Fibroblast of villous mesenchyme (primary cell): ENCODE results near the gene SYT5. TPM values are rescaled to one million over a fixed set of nuclear protein-coding genes. Genes with fewer than 3 reads are reported as not detected.

Source experiments
- DNase-seq: peaks from one replicate; pipeline ENCODE4 v3.0.0-alpha.2; 2010; ENCODE audit warnings: low read depth
- H3K4me3 ChIP-seq: 2 replicates; pipeline ENCODE4 v1.5.1; 2011; ENCODE audit warnings: low read depth, mild to moderate bottlenecking, low read length
- total RNA-seq: library from RNA; depleted of rRNA; stranded (reverse); fragments of >200 nt; gene quantifications from 2 replicates; pipeline ENCODE4 v1.2.3, GENCODE V29; 2012
- TF ChIP-seq, protein P1 (sequence below): IDR thresholded peaks from 2 replicates; pipeline ENCODE4 v1.5.1; 2012; ENCODE audit warnings: low read depth, mild to moderate bottlenecking, low read length; ENCODE audit not compliant: insufficient read depth

Gene SYT5
- under 0.01 and 0.86 TPM in 2 replicates for total RNA-seq

DNA sequence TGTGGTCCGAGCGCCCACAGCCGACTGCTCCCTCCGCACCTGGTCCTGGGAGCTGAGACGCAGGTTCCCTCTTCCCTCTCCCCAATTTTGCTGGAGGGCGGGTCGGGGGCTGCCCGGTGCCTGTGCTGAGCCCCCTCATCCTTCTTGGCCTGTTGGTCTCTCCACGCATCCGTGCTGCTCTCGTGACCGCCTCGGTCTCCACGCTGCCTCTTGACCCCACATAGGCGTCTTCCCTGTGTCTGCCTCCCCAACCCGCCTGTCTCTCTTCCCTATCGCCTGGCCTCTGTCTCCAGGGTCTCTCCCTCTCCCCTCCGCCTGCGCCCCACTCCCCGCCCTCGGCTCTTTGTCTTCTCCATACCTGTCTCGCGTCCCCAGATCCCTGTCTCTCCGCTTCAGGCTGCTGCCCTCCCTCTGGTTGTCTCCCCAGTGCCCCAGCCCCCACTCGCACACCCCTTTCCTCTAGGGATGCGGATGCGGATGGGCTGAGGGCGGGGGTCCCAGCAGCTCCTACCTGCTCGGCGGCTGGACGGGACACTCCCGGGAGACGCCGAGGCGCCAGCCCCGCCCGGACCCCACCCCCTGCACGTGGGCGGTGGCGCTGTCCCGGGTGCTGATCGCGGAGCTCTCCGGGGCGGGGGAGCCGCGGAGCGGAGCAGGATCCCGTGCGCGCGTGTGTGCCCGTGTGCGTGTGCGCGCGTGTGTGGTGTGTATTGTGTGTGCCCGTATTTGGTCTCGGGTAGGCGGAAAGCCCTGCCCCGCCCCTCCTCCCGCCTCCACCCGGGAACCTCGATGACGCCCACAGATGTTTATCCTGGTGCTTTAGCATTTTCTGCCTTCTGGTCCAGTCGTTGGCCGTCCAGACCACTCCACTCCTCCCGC, at the start of gene SYT5:
Gene SYT5 (minus strand): TSS at position 684 of the 879 bp plus-strand sequence. CDS start 1,248 bp downstream, outside the sequence.
- TF ChIP-seq, protein P1, sequence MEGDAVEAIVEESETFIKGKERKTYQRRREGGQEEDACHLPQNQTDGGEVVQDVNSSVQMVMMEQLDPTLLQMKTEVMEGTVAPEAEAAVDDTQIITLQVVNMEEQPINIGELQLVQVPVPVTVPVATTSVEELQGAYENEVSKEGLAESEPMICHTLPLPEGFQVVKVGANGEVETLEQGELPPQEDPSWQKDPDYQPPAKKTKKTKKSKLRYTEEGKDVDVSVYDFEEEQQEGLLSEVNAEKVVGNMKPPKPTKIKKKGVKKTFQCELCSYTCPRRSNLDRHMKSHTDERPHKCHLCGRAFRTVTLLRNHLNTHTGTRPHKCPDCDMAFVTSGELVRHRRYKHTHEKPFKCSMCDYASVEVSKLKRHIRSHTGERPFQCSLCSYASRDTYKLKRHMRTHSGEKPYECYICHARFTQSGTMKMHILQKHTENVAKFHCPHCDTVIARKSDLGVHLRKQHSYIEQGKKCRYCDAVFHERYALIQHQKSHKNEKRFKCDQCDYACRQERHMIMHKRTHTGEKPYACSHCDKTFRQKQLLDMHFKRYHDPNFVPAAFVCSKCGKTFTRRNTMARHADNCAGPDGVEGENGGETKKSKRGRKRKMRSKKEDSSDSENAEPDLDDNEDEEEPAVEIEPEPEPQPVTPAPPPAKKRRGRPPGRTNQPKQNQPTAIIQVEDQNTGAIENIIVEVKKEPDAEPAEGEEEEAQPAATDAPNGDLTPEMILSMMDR = no peak
- DNase-seq = peak; percentile 24
- peak within 1 kb of the TSS; percentile 40 for H3K4me3 ChIP-seq

DNA sequence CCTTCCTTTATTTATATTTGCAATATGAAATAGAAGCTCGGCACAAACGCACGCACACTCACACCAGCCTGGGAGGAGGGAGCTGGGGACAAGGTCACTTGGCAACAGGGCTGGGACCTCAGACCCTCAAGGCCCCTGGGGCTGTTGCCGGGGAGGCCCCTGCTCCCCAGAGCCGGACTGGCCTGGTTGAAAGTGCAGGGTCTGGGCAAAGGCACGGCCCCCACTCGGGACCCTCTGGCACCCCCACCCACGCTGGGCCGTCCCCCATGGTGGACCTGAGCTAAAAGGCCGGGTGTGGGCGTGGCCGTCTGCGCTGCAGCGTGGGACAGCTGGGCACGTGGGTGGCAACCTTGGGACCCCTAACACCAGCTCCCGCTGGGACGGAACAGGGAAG, 49.7 kb upstream of the SYT5 start:
- TF ChIP-seq, protein P1 = no peak
- DNase-seq = no peak
- no peak overlapping the region for H3K4me3 ChIP-seq

DNA sequence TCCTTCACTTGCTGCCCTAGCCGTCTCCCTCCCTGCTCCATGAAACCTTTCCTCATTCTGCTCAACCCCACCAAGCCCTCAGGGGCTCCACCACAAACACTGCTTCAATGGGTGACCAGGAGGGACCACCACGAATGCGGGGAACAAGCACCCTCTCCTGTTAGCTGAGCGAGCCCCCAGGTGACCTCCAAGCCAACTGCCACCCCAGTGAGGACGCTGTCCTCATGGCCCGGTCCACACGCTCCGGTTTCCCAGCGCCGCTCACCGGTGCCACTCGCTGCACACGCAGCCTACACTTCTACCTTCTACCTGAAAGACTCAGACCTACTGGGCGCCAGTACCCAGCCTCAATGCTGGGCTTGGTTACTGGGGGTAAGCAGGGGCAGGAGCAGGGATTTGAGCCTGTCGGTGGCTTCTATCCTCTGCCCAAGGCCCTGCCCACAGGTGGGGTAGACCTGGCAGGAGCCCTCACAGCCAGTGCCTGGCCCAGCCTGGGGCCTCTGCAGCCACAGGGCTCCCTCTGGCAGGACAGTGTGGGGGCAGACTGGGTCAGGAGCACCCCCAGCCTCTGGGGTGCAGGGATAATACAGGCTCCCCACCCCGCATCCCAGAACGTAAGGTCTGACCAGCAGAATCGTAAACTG, 49.2 kb upstream of the SYT5 start:
- TF ChIP-seq, protein P1 = no peak
- H3K4me3 ChIP-seq = no peak overlapping the region
- DNase-seq = no peak

- H3K4me3 ChIP-seq = no peak within 1 kb of the TSS
- TF ChIP-seq, protein P1 = no peak
- DNase-seq = no peak
Observed at GRCh38 chr19:55228403-55229031, 48.4 kb upstream of the SYT5 start, which contains the start of gene TMEM86B. Gene TMEM86B (minus strand): TSS chr19:55228763. CDS start chr19:55228741, 22 bp downstream.

GRCh38 chr19:55228015-55228391, 47.9 kb upstream of the SYT5 start:
- H3K4me3 ChIP-seq = no peak overlapping the region
- TF ChIP-seq, protein P1 = no peak
- peak; percentile 35 for DNase-seq

- no peak overlapping the region for H3K4me3 ChIP-seq
- TF ChIP-seq, protein P1 = no peak
- no peak for DNase-seq
Observed at GRCh38 chr19:55227241-55228014, 47.3 kb upstream of the SYT5 start.
